ENCODE data around the gene AURKA.
"Not testable (repeated sequence)": the region's sequence is repeated elsewhere in the genome, so short reads cannot be mapped to it uniquely, and the experiment has no call there.

Gene AURKA

GRCh38 chr20:56353356-56353755 lies 38.7 kb downstream of the AURKA start:
- no peak for DNase-seq

- no peak for DNase-seq
Observed at GRCh38 chr20:56352345-56353055, 39.5 kb downstream of the AURKA start.

- no peak for DNase-seq
Observed at GRCh38 chr20:56350842-56351241, 41.2 kb downstream of the AURKA start.

GRCh38 chr20:56348746-56349145 lies 43.3 kb downstream of the AURKA start:
- no peak for DNase-seq

- DNase-seq = no peak
Observed at GRCh38 chr20:56348305-56348693, 43.7 kb downstream of the AURKA start.

GRCh38 chr20:56347628-56348304 lies 44.2 kb downstream of the AURKA start:
- DNase-seq = no peak

- no peak for DNase-seq
Observed at GRCh38 chr20:56345911-56346310, 46.1 kb downstream of the AURKA start.

- DNase-seq = peak; percentile 13
Observed at GRCh38 chr20:56343861-56344381, 48.1 kb downstream of the AURKA start.

GRCh38 chr20:56342783-56343182 lies 49.2 kb downstream of the AURKA start:
- no peak for DNase-seq

GRCh38 chr20:56336709-56337108 lies 55.3 kb downstream of the AURKA start:
- DNase-seq = not testable (repeated sequence)

GRCh38 chr20:56328861-56329260 lies 63.2 kb downstream of the AURKA start:
- no peak for DNase-seq

GRCh38 chr20:56324806-56325205 lies 67.2 kb downstream of the AURKA start:
- no peak for DNase-seq

- DNase-seq = no peak
Observed at GRCh38 chr20:56323656-56324055, 68.4 kb downstream of the AURKA start.

- no peak for DNase-seq
Observed at GRCh38 chr20:56323206-56323605, 68.8 kb downstream of the AURKA start.

- DNase-seq = no peak
Observed at GRCh38 chr20:56322681-56323080, 69.3 kb downstream of the AURKA start.

Measured in NCI-H1105 treated with DMSO at 0.1 percent for 48 hours (cell line).